ENCODE data around the gene GPR68. TPM values are rescaled to one million over a fixed set of nuclear protein-coding genes. Genes with fewer than 3 reads are reported as not detected.
"Not testable (repeated sequence)": the region's sequence is repeated elsewhere in the genome, so short reads cannot be mapped to it uniquely, and the experiment has no call there.

Gene GPR68
- total RNA-seq, 1 donor from 2014 or later, result 0.16 TPM

- intact Hi-C loops (cut with DNase I), result no loop called here
- DNase-seq (ENCODE audit: missing footprints) (no peak), ATAC-seq (no peak)
Measured at GRCh38 chr14:91215381-91215780, 29.1 kb downstream of the GPR68 start.

DNA sequence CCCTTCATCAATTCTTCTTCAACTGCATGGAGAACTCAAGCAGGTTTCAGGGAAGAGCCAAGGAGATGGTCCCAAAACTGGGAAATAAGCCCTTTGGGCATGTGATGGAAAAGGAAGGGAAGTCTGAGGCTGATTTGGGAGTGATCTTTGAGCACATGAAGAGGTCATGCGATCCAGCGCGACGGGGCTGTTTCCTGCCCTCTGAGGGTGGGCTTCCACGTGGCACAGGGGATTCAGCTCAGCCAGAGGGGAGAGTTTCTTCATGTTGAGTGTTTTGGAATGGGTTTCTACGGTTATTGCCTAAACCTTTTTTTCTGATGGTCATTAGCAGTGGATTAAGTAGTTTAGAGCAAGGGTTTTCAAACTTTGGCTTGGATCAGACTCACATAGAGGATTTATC, 30.2 kb downstream of the GPR68 start:
- intact Hi-C loops (cut with DNase I), result no loop called here
- DNase-seq (ENCODE audit: missing footprints) (no peak), ATAC-seq (no peak)

DNA sequence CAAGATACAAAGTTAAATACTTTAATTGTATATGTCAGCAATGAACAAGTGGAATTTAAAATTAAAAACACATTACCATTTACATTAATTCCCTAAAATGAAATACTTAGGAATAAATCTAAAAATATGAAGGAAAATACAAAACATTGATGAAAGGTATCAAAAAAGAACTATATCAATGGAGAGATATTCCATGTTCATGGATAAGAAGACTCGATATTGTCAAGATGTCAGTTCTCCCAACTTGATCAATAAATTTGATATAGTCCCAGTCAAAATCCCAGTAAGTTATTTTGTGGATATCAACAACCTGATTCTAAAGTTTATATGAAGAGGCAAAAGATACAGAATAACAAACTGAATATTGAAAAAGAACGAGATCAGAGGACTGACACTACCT, 33.5 kb downstream of the GPR68 start:
- DNase-seq (ENCODE audit: missing footprints) (no peak), ATAC-seq (no peak)
- intact Hi-C loops (cut with DNase I), result no loop called here

- intact Hi-C loops (cut with DNase I), result no loop called here
- no peak for ATAC-seq
Measured at GRCh38 chr14:91207008-91207407, 37.5 kb downstream of the GPR68 start.

DNA sequence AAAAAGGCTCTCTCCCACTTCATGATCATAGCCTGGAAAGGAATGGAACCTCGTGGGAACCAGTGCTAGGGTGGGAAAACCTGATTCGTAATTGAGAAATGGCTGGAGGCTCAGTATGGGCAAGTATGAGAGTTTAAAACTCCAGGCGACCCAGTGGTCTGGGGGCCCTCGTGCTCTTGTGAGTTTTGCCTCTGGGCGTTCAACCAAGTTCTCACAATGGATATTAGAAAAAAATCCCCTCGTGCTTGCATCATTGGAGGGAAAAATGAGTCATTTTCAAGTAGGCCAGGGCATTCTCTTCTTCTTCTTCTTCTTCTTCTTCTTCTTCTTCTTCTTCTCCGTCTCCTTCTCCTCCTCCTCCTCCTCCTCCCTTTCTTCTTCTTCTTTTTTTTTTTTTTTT, 39.0 kb downstream of the GPR68 start:
- DNase-seq (ENCODE audit: missing footprints) (no peak), ATAC-seq (no peak)
- intact Hi-C loops (cut with DNase I), result no loop called here

More at GRCh38 chr14:91207008-91207407, 37.5 kb downstream of the GPR68 start:
- no peak for DNase-seq (ENCODE audit: missing footprints)

DNA sequence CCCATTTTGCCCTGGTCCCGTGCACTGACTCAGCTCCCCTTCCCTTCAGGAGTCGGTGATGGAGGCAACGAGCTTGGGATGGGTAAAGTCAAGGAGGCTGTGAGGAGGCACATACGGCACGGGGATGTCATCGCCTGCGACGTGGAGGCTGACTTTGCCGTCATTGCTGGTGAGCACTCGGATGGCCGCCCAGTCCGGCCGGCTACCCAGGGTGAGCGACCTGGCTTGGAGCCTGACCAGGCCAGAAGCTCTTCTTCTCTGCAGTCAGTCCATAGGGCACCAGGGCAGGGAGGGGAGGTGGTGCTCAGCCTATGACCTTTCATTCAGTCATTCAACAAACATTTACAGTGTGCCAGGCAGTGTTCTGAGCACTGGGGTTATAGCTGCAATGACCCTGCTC, 39.8 kb downstream of the GPR68 start:
- intact Hi-C loops (cut with DNase I), result no loop called here
- ATAC-seq (no peak), DNase-seq (ENCODE audit: missing footprints) (no peak)

DNA sequence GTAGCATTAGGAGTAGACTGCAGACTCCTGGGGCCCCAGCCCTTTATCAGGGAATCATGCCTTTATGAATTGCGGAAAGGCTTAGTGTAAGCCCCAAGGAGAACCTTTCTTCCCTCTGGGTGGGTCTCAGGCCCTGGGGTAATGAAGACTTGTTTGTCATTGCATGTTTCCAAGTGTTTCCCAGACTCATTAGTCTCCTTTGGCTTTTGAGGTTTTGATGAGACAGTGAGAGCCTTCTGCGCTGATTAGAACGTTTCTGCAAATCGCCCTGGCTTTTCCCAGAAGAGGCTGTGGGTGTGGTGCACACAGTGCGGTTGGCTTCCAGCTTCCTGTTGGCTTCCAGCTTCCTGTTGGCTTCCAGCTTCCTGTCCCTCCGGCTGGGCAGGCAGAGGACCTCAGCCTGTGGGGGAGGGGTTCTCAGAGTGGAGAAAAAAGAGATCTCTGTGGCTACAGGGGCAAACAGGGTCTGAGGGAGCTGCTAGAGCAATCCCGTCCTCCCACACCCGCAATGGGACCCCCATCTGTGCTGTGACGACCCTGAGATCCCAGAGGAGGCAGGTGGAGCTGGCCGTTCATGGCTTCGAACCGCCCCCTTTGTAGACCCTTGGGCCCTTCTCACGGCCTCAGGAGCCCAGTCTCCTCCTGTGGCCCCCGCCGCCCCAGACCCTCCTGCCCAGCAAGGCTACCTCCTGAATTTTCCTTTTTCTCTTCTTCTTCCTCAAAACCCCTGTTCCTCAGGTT, 42.1 kb downstream of the GPR68 start:
- intact Hi-C loops (cut with DNase I), result no loop called here
- DNase-seq (ENCODE audit: missing footprints) (peak; percentile 76), ATAC-seq (peak; percentile 73)

- DNase-seq (ENCODE audit: missing footprints); ATAC-seq; intact Hi-C loops (cut with DNase I): not testable (repeated sequence)
Measured at GRCh38 chr14:91200802-91201201, 43.7 kb downstream of the GPR68 start.

- ATAC-seq (no peak), DNase-seq (ENCODE audit: missing footprints) (no peak)
- intact Hi-C loops (cut with DNase I), result no loop called here
Measured at GRCh38 chr14:91197631-91198030, 46.9 kb downstream of the GPR68 start.

GRCh38 chr14:91195881-91196280, 48.6 kb downstream of the GPR68 start:
- no peak for DNase-seq (ENCODE audit: missing footprints)
- intact Hi-C loops (cut with DNase I), result no loop called here
- ATAC-seq, result no peak

- no peak for ATAC-seq
- no peak for DNase-seq (ENCODE audit: missing footprints)
- intact Hi-C loops (cut with DNase I), result no loop called here
Measured at GRCh38 chr14:91193069-91193468, 51.4 kb downstream of the GPR68 start.

DNA sequence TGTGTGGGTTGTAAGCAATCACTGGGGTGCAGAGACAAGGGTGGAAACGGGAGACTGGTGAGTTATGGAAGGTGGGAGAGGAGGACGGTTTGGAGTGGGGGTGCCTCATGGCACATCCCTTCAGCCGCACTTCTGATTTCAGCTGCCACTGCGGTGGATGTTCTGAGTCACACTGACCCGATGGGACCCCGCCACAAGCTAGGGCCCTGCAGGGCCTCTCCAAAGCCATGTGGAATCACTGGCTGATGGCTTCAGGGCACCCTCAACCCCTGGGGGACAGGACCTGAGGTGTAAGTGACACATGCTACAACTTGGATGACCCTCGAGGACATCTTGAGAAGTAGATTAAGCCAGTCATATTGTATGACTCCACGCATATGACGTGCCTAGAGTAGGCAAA, 53.7 kb downstream of the GPR68 start:
- DNase-seq (ENCODE audit: missing footprints) (no peak), ATAC-seq (no peak)
- intact Hi-C loops (cut with DNase I), result no loop called here

- intact Hi-C loops (cut with DNase I), result no loop called here
- ATAC-seq (no peak), DNase-seq (ENCODE audit: missing footprints) (no peak)
Measured at GRCh38 chr14:91187271-91187670, 57.2 kb downstream of the GPR68 start.

DNA sequence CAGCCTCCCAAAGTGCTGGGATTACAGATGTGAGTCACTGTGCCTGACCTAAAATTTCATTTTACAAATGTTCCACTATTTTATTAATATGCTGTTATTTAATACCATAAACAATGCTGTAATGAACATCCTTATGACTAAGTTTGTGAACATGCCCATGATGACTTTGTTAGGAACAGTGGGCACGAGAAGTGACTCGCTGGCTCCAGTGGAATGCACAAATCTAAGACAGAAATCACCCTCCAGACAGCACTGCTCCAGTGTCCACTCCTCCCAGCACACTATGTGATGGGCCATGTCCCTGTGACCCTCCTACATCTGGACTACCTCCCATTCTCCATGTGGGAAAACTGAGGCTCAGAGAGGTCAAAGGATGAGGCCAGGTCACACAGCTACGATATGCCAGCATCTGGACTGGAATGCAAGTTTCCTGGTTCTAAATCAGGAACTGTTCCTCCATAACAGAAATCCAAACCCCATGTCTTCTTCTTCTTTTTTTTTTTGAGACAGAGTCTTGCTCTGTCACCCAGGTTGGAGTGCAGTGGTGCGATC, 57.9 kb downstream of the GPR68 start:
- intact Hi-C loops (cut with DNase I), result no loop called here
- no peak for DNase-seq (ENCODE audit: missing footprints)
- no peak for ATAC-seq

GRCh38 chr14:91185721-91186120, 58.8 kb downstream of the GPR68 start:
- DNase-seq (ENCODE audit: missing footprints), result no peak
- intact Hi-C loops (cut with DNase I), result no loop called here
- ATAC-seq, result no peak

- intact Hi-C loops (cut with DNase I), result no loop called here
- ATAC-seq (no peak), DNase-seq (ENCODE audit: missing footprints) (no peak)
Measured at GRCh38 chr14:91184559-91184958, 59.9 kb downstream of the GPR68 start.

GRCh38 chr14:91182753-91183152, 61.8 kb downstream of the GPR68 start:
- intact Hi-C loops (cut with DNase I); ATAC-seq; DNase-seq (ENCODE audit: missing footprints): not testable (repeated sequence)

All from Right ventricle myocardium inferior (tissue), 1 donor.